ENCODE results near the gene SCFD2. TPM values are rescaled to one million over a fixed set of nuclear protein-coding genes. Genes with fewer than 3 reads are reported as not detected.
A peak's percentile ranks its signal among the peaks of the same experiment; 100 is the strongest.

Gene SCFD2
- total and polyA plus RNA-seq, 4 donors: 4.3 to 28.8 (median 7.4) TPM

- H3K9me3 ChIP-seq (ENCODE audit: control insufficient read depth in 4 of 4, low read length in 3 of 4): no peaks in the 10 kb centered on the region
- H3K4me3 ChIP-seq (ENCODE audit: low read depth in 1 of 3, low read length in 3 of 3): no peak overlapping the region
- no peaks in the 10 kb centered on the region for H3K27me3 ChIP-seq (ENCODE audit: control insufficient read depth in 4 of 4, insufficient read depth in 4 of 4, low read length in 3 of 4)
- no peaks in the 10 kb centered on the region for H3K36me3 ChIP-seq (ENCODE audit: control insufficient read depth in 4 of 4, insufficient read depth in 3 of 4, low read depth in 1 of 4, low read length in 3 of 4)
- WGBS: 94% methylated on average over 1 of the region's 1 CpG
- no peak for DNase-seq (ENCODE audit: low spot score)
- no peaks in the 10 kb centered on the region for H3K4me1 ChIP-seq (ENCODE audit: control insufficient read depth in 4 of 4, insufficient read depth in 4 of 4, low read length in 3 of 4)
- H3K27ac ChIP-seq (ENCODE audit: low read depth in 1 of 2, low read length in 2 of 2): no peak overlapping the region
- H3K9ac ChIP-seq (ENCODE audit: low read depth in 1 of 2, low read length in 2 of 2): no peak overlapping the region
- TF ChIP-seq ATF3 (IDR thresholded peaks at IDR 0.05) (no peak), REST (IDR thresholded peaks at IDR 0.05) (no peak), HNF4A (conservative IDR thresholded peaks at IDR 0.05) (no peak), HNF4G (IDR thresholded peaks at IDR 0.05) (no peak), SP1 (IDR thresholded peaks at IDR 0.05) (no peak), JUND (IDR thresholded peaks at IDR 0.05) (no peak), FOXA2 (IDR thresholded peaks at IDR 0.05) (no peak), CTCF (IDR thresholded peaks at IDR 0.05; ENCODE audit: low read depth, low read length, missing input control) (no peak), RXRA (IDR thresholded peaks at IDR 0.05) (no peak)
- TF ChIP-seq, protein P1, sequence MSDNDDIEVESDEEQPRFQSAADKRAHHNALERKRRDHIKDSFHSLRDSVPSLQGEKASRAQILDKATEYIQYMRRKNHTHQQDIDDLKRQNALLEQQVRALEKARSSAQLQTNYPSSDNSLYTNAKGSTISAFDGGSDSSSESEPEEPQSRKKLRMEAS (IDR thresholded peaks at IDR 0.05): no peak
- TF ChIP-seq, protein P2, sequence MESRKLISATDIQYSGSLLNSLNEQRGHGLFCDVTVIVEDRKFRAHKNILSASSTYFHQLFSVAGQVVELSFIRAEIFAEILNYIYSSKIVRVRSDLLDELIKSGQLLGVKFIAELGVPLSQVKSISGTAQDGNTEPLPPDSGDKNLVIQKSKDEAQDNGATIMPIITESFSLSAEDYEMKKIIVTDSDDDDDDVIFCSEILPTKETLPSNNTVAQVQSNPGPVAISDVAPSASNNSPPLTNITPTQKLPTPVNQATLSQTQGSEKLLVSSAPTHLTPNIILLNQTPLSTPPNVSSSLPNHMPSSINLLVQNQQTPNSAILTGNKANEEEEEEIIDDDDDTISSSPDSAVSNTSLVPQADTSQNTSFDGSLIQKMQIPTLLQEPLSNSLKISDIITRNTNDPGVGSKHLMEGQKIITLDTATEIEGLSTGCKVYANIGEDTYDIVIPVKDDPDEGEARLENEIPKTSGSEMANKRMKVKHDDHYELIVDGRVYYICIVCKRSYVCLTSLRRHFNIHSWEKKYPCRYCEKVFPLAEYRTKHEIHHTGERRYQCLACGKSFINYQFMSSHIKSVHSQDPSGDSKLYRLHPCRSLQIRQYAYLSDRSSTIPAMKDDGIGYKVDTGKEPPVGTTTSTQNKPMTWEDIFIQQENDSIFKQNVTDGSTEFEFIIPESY (IDR thresholded peaks at IDR 0.05): no peak
These were observed 271.8 kb downstream of the SCFD2 start for GRCh38 chr4:53094040-53094439.

DNA sequence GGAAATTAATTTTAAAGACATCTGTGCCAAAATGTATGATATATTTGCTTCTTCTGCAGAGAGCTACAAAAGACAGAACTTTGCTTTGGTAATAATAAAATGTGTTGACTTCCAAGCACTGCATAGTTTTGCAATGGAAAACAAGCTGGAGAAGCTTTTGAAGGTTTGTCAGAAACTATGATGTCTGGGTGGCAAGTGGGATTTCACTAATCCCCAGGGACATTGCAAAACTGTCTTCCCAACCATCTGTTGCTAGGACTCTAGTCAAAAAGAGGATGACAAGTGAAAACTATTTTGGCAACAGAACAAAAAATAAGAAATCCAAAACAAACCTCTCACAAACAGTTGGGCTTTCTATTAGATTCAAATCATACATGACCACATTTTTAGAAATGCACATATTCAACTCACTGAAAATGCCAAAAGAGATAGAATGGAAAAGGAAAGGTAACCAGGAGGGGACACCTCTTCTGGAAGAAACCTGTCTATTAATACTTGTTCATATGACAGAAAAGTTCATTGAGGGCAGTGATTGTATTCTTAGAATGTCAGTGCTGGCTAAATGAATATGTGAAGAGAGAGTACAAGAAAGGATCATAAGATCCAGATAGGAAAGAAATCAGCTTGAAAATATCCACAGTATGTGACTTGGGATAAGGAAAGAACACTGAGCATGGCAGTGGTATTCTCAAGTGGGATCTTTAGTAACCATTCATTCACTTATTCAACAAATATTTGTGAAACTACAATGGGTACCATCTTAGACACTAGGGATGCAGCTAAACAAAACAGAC lies 275.7 kb downstream of the SCFD2 start:
- no peak for DNase-seq (ENCODE audit: low spot score)
- no peaks in the 10 kb centered on the region for H3K36me3 ChIP-seq (ENCODE audit: control insufficient read depth in 4 of 4, insufficient read depth in 3 of 4, low read depth in 1 of 4, low read length in 3 of 4)
- H3K9ac ChIP-seq (ENCODE audit: low read depth in 1 of 2, low read length in 2 of 2): no peak overlapping the region
- H3K27me3 ChIP-seq (ENCODE audit: control insufficient read depth in 4 of 4, insufficient read depth in 4 of 4, low read length in 3 of 4): no peaks in the 10 kb centered on the region
- peaks cover 0 to 2% (median 0%) of the 10 kb centered on the region in 4 donors for H3K9me3 ChIP-seq (ENCODE audit: control insufficient read depth in 4 of 4, low read length in 3 of 4)
- no peak overlapping the region for H3K4me3 ChIP-seq (ENCODE audit: low read depth in 1 of 3, low read length in 3 of 3)
- no peak overlapping the region for H3K27ac ChIP-seq (ENCODE audit: low read depth in 1 of 2, low read length in 2 of 2)
- H3K4me1 ChIP-seq (ENCODE audit: control insufficient read depth in 4 of 4, insufficient read depth in 4 of 4, low read length in 3 of 4): no peaks in the 10 kb centered on the region
- TF ChIP-seq FOXA2 (IDR thresholded peaks at IDR 0.05): no peak
- TF ChIP-seq YY1 (IDR thresholded peaks at IDR 0.05): peak; percentile 33
- peak in 1 of 2 donors; percentile 37 for TF ChIP-seq RAD21 (IDR thresholded peaks at IDR 0.05)
- no peak for TF ChIP-seq ATF3 (IDR thresholded peaks at IDR 0.05)
- TF ChIP-seq, protein P2 (IDR thresholded peaks at IDR 0.05): peak; percentile 43
- TF ChIP-seq JUND (IDR thresholded peaks at IDR 0.05): peak in 1 of 2 donors; percentile 32
- no peak for TF ChIP-seq SP1 (IDR thresholded peaks at IDR 0.05)
- TF ChIP-seq FOXA1 (IDR thresholded peaks at IDR 0.05): no peak
- peak in 1 of 2 donors; percentile 58 for TF ChIP-seq RXRA (IDR thresholded peaks at IDR 0.05)
- TF ChIP-seq HNF4A (conservative IDR thresholded peaks at IDR 0.05): peak in 1 of 2 donors; percentile 60
- TF ChIP-seq GABPA (IDR thresholded peaks at IDR 0.05 in 1 of 2, conservative IDR thresholded peaks at IDR 0.05 in 1 of 2): no peak
- no peak for TF ChIP-seq CTCF (IDR thresholded peaks at IDR 0.05; ENCODE audit: low read depth, low read length, missing input control)
- TF ChIP-seq, protein P1 (IDR thresholded peaks at IDR 0.05): no peak
- TF ChIP-seq NR2F2 (IDR thresholded peaks at IDR 0.05): no peak
- no peak for TF ChIP-seq TAF1 (conservative IDR thresholded peaks at IDR 0.05)
